AG08396 (cell line): ENCODE measurements around the gene RPE65.
"Not testable (repeated sequence)": the region's sequence is repeated elsewhere in the genome, so short reads cannot be mapped to it uniquely, and the experiment has no call there.

Experiments
- DNase-seq: peaks from one replicate; pipeline ENCODE4 v3.0.0; 2012; ENCODE audit warnings: low spot score, mixed read lengths

Gene RPE65

DNA sequence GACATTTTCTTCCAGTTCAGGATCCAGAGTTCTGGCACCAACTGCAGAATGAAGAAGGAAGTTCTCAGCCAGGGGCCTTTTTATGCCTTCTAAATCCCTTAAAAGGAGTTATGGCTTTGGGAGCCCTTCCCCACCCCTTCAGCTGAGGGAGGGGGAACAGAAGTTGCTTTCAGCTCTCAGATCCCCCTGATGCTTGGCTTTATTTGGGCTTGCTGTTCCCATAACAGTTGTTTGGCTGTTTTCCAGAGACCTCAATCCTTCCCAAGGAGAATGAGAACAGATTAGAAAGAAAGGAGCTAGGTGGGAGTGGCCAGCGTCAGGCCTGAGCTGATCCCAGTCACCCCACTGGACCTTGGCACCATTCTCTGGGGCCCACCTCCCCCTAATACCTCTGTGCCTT, at the start of gene RPE65:
Gene RPE65, minus strand, starts transcription at position 54 of the 400 bp plus-strand sequence. Its CDS starts 49 bp downstream, at position 5.
- DNase-seq, result no peak

DNA sequence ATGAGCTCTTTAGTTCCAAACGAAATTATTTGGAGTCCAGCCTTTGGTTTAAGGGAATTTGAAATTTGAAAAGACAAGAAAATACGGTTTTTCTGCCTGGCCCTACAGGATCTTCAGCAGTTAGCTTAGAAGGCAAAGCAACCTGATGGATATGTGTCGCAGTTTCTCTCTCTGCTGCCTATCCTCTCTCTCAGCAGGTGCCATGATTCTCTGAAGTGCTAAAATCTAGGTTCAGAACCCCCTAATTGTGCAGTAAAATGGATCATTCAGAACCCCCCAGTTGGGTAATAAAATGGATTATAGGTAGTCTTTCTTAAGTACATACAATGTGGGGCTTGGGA, 47.6 kb upstream of the RPE65 start:
- no peak for DNase-seq

DNA sequence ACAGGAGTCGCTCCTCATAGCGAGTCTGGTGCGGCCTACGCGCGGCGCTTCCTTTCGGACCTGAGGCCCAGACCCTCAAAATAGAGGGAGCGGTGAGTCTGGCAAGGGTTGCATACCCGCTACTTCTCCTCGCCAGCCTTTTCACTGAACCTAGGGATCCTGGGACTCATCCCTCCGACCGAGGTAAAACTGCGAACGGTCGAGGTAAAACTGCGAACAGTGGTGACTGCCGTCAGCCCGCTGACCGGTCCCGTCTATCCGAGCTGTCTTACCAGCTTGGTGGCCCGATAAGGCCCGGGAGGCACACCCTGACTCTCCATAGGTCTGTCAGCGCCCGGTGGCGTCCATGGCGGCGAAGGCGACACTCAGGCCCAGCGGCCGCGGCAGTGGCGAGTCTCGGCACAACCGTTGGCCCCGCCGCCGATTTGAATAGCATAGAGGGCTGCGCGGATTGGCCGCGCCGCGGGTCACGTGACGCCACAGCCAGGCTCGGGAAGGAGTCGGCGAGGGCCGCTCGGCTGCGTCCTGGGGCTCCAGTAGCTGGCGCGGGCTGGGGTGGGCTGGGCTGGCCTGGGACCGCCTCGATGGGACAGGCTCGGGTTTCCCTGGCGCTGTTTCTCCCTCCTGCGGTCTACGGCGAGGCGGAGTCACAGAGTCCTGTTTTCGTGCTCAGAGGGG, 47.1 kb upstream of the RPE65 start, which contains the start of gene DEPDC1:
Gene DEPDC1, minus strand, starts transcription at position 403 of the 678 bp plus-strand sequence. Its CDS starts 83 bp downstream, at position 320.
- peak; percentile 98 for DNase-seq

DNA sequence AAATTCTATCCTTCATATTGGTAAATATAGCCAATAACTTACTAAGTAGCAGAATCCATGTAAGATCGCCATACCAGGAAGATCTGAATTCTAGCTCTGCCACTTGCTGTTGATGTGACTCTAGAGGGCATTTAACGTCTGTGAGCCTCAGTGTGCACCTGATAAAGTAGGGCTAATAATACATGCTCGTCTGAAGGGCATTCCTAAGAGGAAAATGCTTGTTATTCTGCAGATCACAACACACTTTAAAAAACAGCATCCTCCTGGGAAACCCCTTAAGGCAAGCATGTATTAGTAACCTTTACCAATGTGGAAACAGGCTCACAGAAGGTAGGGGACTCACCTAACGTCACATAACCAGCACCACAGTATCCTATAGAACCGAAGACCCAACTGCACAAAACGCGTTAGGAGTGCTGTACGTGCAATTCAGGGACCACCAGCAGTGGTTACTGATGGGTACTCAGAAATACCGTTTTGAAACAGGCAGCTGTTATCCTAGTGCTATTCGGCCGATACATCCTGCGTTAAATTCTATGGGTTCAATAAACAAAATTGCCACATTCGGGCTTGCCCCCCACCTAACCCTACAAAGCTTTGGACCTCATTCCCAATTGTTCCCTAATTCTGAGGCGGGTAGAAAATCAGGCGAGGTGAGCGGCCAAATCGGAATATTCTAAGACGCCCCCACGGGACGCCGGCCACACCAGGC, 46.4 kb upstream of the RPE65 start:
- peak; percentile 5 for DNase-seq

DNA sequence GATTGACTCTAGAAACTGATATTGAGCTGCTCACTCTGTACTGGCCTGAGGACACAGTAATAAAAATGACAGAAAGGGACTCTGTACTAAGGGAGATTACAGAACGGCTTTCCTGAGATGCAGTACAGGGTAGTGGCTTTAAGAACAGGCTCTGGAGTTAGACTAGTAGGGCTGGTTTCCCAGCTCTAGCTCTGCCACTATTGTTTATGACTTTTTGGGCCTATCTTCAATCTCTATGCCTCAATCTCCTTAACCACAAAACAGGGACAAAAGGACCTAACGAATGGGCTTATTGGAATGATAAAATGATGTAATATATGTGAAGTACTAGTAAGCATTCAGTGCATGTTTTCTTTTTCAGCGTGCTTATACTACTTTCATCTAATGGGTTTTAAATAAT, 45.8 kb upstream of the RPE65 start:
- no peak for DNase-seq

DNA sequence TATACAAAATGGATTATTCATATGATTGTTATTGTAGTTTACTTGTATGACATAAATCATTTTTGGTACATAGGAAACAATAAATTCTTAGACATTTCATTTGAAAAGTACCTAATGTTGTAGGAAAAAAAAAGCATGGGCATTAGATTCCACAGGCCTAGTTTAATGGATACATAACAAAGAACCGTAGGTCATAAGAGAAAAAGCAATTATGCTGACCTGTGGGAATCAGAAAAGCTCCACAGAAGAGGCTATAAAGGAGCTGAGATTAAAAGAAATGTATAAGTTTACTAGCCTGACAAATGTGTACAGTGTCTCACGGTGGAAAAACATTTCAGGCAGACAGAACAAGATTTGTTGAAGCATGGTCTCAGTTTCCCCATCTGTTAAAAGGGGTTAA, 43.4 kb upstream of the RPE65 start:
- no peak for DNase-seq

DNA sequence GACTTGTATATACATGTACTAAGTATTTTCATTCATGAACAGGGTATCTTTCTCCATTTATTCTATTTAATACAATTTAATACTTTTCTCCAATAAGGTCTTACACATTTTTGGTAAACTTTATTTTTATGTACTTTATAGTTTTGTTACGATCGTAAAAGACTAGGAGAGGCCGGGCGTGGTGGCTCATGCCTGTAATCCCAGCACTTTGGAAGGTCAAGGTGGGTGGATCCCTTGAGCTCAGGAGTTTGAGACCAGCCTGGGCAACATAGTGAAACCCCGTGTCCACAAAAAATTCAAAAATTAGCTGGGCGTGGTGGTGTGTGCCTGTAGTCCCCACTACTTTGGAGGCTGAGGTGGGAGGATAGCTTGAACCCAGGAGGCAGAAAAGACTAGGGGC, 42.5 kb upstream of the RPE65 start:
- not testable (repeated sequence) for DNase-seq

DNA sequence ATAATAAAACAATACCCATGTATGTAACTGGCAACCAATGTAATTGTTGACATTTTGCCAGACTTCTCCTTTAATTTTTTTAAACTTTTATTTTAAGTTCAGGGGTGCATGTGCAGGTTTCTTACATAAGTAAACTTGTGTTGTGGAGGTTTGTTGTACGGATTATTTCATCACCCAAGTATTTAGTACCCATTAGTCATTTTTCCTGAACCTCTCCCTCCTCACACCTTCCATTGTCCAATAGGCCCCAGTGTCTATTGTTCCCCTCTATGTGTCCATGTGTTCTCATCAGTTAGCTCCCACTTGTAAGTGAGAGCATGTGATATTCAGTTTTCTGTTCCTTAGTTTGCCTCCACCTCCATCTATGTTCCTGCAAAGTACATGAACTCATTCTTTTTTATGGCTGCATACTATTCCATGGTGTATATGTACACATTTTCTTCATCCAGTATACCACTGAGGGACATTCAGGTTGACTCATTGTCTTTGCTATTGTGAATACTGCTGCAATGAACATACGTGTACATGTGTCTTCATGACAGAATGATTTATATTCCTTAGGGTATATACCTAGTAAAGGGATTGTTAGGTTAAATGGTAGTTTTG, 40.4 kb upstream of the RPE65 start:
- DNase-seq, result no peak

DNA sequence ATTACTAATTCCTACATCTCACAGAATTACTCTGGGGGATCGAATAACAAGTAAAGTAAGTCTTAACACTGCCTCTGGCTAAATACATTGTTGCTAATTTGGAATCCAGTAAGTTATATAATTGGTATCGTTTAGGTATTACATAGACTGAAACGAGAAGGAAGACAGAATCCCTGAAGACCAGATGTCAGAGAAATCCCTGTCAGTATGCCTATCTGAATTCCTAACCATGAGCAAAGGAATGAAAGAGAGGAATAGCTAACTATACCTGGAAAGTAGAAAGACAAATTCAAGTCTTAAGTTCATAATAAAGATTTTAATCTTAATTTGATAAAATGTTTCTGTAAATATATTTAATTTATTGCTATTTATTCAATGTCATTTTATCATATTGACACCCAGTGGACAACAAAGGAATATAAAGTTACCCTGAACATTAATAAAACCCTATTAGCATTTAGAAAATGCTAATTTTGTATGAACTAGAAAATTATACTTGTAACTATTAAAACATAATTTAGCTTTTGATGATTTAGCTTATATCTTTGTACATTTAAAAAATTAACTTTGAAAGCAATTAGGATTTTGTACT, 35.8 kb upstream of the RPE65 start:
- DNase-seq, result no peak

DNA sequence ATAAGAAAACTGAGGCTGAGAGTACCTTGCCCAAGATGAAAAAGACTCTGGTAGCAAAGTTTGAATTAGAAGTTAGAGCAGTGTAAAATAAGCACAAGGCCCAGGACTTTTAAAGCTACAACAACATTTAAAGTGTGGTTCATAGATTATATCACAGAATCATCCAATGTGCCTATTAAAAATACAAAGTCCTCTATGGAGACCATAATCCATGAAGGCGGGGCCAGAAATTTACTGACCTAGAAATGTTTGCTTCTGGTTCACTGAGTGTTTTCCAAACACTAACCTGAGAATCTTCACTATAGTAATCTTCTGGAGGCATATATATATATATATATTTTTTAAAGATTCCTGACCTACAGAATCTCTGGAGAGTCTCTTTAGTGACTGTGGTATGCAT, 34.9 kb upstream of the RPE65 start:
- DNase-seq, result no peak

DNA sequence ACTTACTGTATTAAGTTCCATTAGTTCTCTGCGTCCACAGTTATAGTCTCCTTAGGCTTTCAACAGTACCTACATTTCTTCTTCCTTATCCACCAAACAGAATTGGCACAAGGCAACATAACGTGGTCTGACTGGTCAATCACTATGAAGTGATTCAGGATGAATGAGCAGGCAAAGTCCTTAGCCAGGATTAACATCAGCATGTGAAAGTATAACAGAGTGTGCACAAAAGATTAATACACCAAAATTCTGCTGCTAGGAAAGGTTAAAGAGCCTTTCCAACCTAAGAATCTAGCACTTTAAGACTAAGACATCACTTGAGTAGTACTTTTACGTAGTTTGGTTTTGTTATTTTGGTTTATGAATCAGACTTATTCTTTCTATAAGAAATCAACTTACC, 31.3 kb upstream of the RPE65 start:
- no peak for DNase-seq

DNA sequence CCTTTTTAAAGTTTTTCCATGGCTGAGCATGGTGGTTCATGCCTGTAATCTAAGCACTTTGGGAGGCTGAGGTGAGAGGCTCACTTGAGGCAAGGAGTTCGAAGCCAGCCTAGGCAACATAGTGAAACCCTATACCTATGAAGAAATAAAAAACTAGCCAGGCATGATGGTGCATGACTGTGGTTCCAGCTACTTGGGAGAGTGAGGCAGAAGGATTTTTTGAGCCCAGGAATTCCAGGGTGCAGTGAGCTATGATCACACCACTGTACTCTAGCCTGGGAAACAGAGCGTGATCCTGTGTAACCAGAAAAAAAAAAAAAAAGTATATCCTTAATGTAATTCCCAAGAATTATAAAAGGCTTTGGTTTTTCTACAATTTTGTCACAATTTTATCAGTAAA, 29.7 kb upstream of the RPE65 start:
- DNase-seq, result no peak

DNA sequence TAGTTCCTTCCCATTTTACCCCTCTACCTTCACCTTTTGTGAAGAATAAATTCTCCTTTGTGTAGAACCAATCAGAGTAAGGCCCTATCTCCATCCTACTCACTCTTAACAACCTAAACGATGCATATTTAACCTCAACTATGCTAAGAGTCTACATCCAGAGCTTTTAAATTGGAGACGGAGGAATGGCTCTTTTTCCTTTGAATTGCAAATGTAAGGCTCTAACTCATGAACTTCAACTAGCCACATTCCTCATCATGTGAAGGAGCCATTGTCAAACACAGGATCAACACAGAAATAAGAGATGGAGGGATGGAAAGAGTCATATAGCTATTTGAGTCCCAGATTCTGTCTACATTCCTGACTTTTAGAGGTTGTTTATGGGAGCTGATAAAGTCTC, 28.9 kb upstream of the RPE65 start:
- DNase-seq, result no peak

DNA sequence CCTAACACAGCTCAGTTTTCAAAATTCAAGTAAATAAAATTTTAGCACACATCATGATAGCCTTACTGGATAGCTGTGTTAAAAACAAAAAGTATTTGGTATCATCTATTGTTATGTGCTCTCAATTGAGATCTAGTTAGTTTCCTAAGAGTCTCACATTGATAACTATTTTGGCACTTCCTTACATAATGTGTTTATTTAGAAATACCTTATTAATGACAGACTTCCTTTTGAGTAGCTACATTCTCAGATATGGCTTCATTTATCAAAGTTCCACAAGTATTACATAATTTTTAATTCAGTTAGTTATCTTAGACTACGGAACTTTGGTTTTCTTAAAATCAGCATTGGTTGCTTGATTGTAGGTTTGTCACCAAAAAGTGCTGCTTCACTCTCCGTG, 26.9 kb upstream of the RPE65 start:
- not testable (repeated sequence) for DNase-seq

DNA sequence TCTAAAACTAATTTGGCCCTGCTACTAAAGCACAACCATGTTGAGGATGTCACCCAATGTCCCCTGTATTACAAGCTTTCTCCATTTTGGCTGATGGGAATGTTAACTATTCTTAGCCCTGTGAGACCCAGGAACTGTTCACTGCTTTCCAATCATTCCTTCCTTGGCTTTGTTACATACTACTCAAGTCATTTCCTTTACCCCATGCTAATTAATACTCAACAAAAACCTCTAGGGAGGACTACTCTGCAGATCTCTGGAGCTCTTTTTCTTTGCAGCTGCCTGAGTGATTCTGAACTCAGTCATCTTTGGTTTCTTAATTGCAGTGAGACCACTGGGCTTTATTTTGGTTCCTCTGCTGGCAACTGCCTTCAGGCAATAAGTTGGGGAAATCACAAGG, 23.3 kb upstream of the RPE65 start:
- DNase-seq, result no peak

DNA sequence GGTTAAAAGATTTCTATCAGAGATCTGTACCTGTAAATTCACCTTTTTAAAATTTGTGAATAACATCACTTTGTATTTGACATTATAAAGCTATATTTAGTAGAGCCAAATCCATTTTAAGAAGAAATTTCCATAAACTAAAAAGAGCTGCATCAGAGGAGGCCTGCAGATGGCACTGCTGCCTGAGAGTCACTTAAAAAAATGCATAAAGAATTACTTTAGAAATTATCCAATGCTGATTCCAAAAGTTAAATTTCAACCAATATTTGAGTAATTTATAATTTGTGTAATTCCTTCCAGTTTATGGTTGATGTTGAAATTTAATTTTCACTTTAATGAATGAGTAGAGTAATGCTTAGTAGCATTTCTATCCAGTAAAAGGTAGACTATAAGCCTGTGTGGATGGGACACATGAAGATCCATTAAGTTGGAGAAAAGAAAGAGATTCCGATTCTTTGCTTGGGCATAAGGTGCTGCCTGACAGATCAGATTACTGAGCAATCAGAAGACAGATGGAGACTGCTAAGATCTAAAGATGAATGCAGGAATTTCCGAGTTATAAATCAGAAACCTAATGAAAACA, 20.7 kb upstream of the RPE65 start:
- peak; percentile 12 for DNase-seq

DNA sequence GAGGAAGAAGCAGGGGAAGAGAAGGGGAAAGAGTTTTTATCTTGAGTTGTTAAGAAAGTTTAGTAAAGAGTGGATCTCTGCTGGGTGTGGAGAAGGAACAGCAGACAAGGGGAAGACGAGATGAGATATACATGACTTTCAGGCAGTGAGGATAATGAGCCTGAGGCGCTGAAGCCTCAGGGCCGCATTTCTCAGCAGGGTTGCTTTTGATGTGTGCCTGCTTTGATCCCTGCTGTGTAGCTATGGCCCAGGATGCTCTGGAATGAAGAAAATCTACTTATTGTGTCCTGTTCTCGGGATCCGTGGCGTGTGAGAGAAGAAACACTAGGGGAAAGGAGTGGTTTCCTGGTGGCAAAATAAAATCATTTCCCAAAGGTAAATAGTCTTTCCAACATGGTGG, 15.1 kb upstream of the RPE65 start:
- DNase-seq, result no peak

DNA sequence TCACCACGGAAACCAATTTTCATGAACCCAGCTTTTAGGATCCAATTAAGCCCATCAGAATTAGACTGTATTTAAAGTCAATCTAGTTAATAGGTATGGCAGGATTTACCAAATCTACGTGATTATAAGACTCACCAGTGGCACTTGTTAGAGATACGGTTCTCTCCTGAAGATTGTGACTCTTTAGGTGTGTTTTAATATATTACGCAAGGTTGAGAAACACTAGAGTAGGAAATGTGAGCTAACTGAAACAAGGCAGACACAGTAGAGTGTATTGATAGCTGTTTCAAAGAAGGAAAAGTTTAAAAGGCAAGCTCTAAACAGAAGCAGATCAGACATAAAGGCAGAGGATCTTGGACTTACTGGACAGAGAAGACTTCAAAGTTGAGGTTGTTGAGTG, 11.2 kb upstream of the RPE65 start:
- no peak for DNase-seq

DNA sequence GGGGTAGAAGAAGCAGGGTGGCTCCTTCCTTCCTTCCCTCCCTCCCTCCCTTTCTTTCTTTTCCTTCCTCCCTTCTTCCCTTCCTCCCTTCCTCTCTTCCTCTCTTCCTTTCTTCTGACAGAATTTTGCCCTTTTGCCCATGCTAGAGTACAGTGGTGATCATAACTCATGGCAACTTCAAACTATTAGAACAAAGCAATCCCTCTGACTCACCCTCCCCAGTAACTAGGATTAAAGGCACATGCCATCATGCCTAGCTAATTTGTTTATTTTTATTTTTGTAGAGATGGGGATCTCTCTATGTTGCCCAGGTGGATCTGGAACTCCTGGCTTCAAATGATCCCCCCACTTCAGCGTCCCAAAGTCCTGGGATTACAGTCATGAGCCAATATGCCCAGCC, 10.0 kb upstream of the RPE65 start:
- DNase-seq, result no peak

DNA sequence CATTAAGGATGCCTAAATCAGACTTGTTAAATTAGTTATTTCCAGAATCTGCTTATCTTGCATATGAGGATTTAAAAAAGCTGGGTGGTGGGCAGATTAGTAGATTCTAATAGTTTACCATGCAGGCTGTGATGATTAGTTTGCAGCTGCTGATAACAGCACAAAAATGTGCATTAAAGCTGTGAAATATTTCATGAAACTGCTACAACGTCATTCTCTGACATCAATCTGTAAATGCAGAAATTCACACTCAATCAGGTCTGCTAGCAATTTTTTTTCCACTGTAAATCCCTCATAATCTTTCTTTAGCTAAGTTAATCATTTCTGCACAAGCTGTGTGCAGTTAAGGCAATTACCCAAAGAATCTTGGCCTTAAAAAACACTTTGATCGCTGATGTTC, 9.3 kb upstream of the RPE65 start:
- DNase-seq, result no peak

DNA sequence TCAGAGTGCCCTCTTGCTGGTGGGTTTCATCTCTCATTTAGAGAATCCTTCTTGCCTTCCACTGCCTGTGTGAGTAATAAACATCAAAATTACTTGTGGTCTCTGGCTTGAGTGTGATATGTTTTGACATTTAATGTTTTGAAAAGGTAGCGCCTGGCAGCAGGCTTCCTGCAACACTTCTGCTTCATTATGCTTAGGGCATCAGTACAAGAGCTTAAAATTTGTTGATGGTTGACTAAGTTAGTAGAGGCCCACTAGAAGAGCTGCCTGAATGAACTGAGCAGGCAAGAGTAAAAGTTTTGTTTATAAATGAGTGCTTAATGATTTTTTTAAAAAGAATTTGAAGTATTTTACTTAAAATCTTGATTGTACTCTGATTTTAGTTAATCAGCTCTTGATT, 6.4 kb upstream of the RPE65 start:
- no peak for DNase-seq

DNA sequence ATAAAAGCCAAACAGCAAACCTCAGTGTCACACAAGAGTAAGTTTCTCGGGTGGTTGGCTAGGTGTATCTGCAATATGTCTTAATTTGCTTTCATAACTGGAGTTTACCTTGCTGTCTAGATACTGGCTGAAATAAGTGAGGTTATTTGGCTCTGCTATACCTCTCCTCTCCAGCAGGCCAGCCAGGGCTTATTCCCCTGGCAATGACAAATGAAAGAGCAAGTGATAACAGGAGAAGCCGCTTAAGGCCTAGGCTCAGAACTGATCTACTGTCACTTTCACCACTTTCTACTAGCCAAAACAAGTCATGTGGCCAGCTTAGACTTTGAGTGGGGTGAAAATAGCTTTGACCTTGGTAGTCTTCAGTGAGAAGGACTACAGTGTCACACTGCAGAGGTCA, 4.8 kb upstream of the RPE65 start:
- no peak for DNase-seq
